ENCODE results near the gene ZACN.

ZACN gene

GRCh38 chr17:76102944-76103273, 23.9 kb downstream of the ZACN start:
- DNase-seq (ENCODE audit: low read depth in 1 of 2, low spot score in 1 of 2) = no peak

- DNase-seq (ENCODE audit: low read depth in 1 of 2, low spot score in 1 of 2) = peak; percentile 88 to 91
These were observed 24.5 kb downstream of the ZACN start, which contains the start of gene EXOC7 for GRCh38 chr17:76103274-76104139. Gene EXOC7, minus strand, starts transcription at chr17:76103787. Its CDS starts 95 bp downstream, at chr17:76103692.

- DNase-seq (ENCODE audit: low read depth in 1 of 2, low spot score in 1 of 2) = no peak
These were observed 25.3 kb downstream of the ZACN start for GRCh38 chr17:76104140-76104895.

GRCh38 chr17:76104896-76105231, 25.9 kb downstream of the ZACN start:
- DNase-seq (ENCODE audit: low read depth in 1 of 2, low spot score in 1 of 2) = no peak

- DNase-seq (ENCODE audit: low read depth in 1 of 2, low spot score in 1 of 2) = no peak
These were observed 27.7 kb downstream of the ZACN start for GRCh38 chr17:76106703-76107102.

- no peak for DNase-seq (ENCODE audit: low read depth in 1 of 2, low spot score in 1 of 2)
These were observed 28.5 kb downstream of the ZACN start for GRCh38 chr17:76107509-76107908.

GRCh38 chr17:76111956-76112355, 33.0 kb downstream of the ZACN start:
- no peak for DNase-seq (ENCODE audit: low read depth in 1 of 2, low spot score in 1 of 2)

- no peak for DNase-seq (ENCODE audit: low read depth in 1 of 2, low spot score in 1 of 2)
These were observed 36.3 kb downstream of the ZACN start for GRCh38 chr17:76115138-76115754.

- no peak for DNase-seq (ENCODE audit: low read depth in 1 of 2, low spot score in 1 of 2)
These were observed 40.7 kb downstream of the ZACN start for GRCh38 chr17:76119409-76120371.

- DNase-seq (ENCODE audit: low read depth in 1 of 2, low spot score in 1 of 2) = no peak
These were observed 41.7 kb downstream of the ZACN start for GRCh38 chr17:76120658-76121008.

- no peak for DNase-seq (ENCODE audit: low read depth in 1 of 2, low spot score in 1 of 2)
These were observed 43.0 kb downstream of the ZACN start for GRCh38 chr17:76121932-76122430.

GRCh38 chr17:76122431-76123190, 43.6 kb downstream of the ZACN start:
- no peak for DNase-seq (ENCODE audit: low read depth in 1 of 2, low spot score in 1 of 2)

GRCh38 chr17:76123191-76123499, 44.2 kb downstream of the ZACN start:
- no peak for DNase-seq (ENCODE audit: low read depth in 1 of 2, low spot score in 1 of 2)

- no peak for DNase-seq (ENCODE audit: low read depth in 1 of 2, low spot score in 1 of 2)
These were observed 45.0 kb downstream of the ZACN start for GRCh38 chr17:76123749-76124581.

- DNase-seq (ENCODE audit: low read depth in 1 of 2, low spot score in 1 of 2) = no peak
These were observed 45.8 kb downstream of the ZACN start for GRCh38 chr17:76124582-76125390.

- DNase-seq (ENCODE audit: low read depth in 1 of 2, low spot score in 1 of 2) = no peak
These were observed 46.4 kb downstream of the ZACN start for GRCh38 chr17:76125391-76125675.

- no peak for DNase-seq (ENCODE audit: low read depth in 1 of 2, low spot score in 1 of 2)
These were observed 46.9 kb downstream of the ZACN start for GRCh38 chr17:76125922-76126321.

GRCh38 chr17:76130473-76130872, 51.5 kb downstream of the ZACN start:
- no peak for DNase-seq (ENCODE audit: low read depth in 1 of 2, low spot score in 1 of 2)

Measured in stimulated activated CD4-positive, alpha-beta T cell treated with anti-CD3 and anti-CD28 coated beads, Interleukin-15, amount 100 ng/mL, for 1 hour (primary cell).